Gastroesophageal sphincter (tissue), 3 donors: ENCODE data around the gene CAPN5.

Source experiments
- POLR2A ChIP-seq, 2 donors: fragments of 450-650 bp; IDR thresholded peaks; one replicate each; pipeline ENCODE4 v1.6.1; 2017; ENCODE audit warnings: antibody characterized with exemption in 2 of 2, mild to moderate bottlenecking in 2 of 2, moderate library complexity in 1 of 2
- TF ChIP-seq, protein P1 (sequence below), 4 experiments: fragments of 200-600 bp in 2 of 4; fragments of 450-650 bp in 2 of 4; sonication (generic) in 1 of 4; IDR thresholded peaks; one replicate each; pipeline ENCODE4 v1.5.1; 2017 to 2019; ENCODE audit warnings: antibody characterized with exemption in 4 of 4, mild to moderate bottlenecking in 2 of 4, moderate library complexity in 2 of 4

DNA sequence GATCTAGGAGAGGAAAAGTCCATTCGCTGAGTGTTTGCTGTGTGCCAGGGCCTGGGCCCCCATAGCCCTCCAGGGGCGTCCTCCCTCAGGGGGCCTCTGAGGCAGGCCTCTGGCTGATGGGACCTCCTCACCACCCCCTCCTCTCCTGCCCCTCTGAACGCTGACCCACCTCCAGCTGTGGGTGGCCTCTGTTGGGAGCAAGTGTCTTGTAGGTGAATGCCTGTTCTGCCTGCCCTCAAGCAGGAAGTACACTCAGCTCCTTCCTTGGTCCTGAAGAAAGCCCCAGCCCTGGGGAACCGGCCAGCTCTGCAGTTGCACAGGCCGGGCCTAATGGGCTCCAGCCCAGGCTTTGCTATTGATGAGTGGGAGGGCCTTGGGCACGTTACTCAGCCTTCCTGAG is 64.8 kb downstream of the CAPN5 start:
- TF ChIP-seq, protein P1, sequence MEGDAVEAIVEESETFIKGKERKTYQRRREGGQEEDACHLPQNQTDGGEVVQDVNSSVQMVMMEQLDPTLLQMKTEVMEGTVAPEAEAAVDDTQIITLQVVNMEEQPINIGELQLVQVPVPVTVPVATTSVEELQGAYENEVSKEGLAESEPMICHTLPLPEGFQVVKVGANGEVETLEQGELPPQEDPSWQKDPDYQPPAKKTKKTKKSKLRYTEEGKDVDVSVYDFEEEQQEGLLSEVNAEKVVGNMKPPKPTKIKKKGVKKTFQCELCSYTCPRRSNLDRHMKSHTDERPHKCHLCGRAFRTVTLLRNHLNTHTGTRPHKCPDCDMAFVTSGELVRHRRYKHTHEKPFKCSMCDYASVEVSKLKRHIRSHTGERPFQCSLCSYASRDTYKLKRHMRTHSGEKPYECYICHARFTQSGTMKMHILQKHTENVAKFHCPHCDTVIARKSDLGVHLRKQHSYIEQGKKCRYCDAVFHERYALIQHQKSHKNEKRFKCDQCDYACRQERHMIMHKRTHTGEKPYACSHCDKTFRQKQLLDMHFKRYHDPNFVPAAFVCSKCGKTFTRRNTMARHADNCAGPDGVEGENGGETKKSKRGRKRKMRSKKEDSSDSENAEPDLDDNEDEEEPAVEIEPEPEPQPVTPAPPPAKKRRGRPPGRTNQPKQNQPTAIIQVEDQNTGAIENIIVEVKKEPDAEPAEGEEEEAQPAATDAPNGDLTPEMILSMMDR (IDR thresholded peaks at IDR 0.05): no peak
- TF ChIP-seq POLR2A (IDR thresholded peaks at IDR 0.05): no peak
